ENCODE measurements around the gene THOP1. TPM values are rescaled to one million over a fixed set of nuclear protein-coding genes. Genes with fewer than 3 reads are reported as not detected.

The THOP1 gene
- 77.7 to 111 TPM (median 105 TPM) in 5 replicates for total RNA-seq (2022; extraction: Qiagen RNA extraction)

GRCh38 chr19:2785244-2785997 is at the start of gene THOP1:
Gene THOP1, plus strand, starts transcription at chr19:2785503. Its CDS starts 160 bp downstream, at chr19:2785663.

GRCh38 chr19:2739602-2740313 is 45.5 kb upstream of the THOP1 start, which contains the start of gene SLC39A3:
Gene SLC39A3, minus strand, starts transcription at chr19:2740017. Its CDS starts 2,760 bp downstream, at chr19:2737257.

GRCh38 chr19:2782936-2783780 is 2.1 kb upstream of the THOP1 start, which contains the start of gene SGTA:
Gene SGTA, minus strand, starts transcription at chr19:2783273. Its CDS starts 14,205 bp downstream, at chr19:2769068.

GRCh38 chr19:2819540-2820111 is 34.3 kb downstream of the THOP1 start, which contains the start of gene ZNF554:
Gene ZNF554, plus strand, starts transcription at chr19:2819868. Its CDS starts 204 bp downstream, at chr19:2820072.

GRCh38 chr19:2840794-2841791 is 55.8 kb downstream of the THOP1 start, which contains the start of gene ZNF555:
Gene ZNF555, plus strand, starts transcription at chr19:2841475. Its CDS starts 98 bp downstream, at chr19:2841573.

Other genes starting within 250 kb of the THOP1 start
- 0.03 to 0.07 TPM (median 0.04 TPM) in 5 replicates for gene GNG7, start 82.8 kb upstream of the THOP1 start, total RNA-seq (2022; extraction: Qiagen RNA extraction)
- 3.1 to 4.8 TPM (median 4.2 TPM) in 5 replicates for gene DIRAS1, start 64.1 kb upstream of the THOP1 start, total RNA-seq (2022; extraction: Qiagen RNA extraction)
- 20.6 to 31.3 TPM (median 30.1 TPM) in 5 replicates for gene SLC39A3, start 45.5 kb upstream of the THOP1 start, total RNA-seq (2022; extraction: Qiagen RNA extraction)
- gene SGTA, start 2.2 kb upstream of the THOP1 start, total RNA-seq (2022; extraction: Qiagen RNA extraction) = 60.2 to 85.6 TPM (median 74.6 TPM) in 5 replicates
- gene ZNF554, start 34.4 kb downstream of the THOP1 start, total RNA-seq (2022; extraction: Qiagen RNA extraction) = 0.59 to 1.4 TPM (median 1.2 TPM) in 5 replicates
- 1.1 to 3.1 TPM (median 2.3 TPM) in 5 replicates for gene ZNF555, start 56.0 kb downstream of the THOP1 start, total RNA-seq (2022; extraction: Qiagen RNA extraction)
- gene ZNF556, start 81.8 kb downstream of the THOP1 start, total RNA-seq (2022; extraction: Qiagen RNA extraction) = 0.01 to 0.14 TPM (median 0.02 TPM) in 3 of 5 replicates, not detected in the others
- 1.7 to 2.7 TPM (median 2.0 TPM) in 5 replicates for gene ZNF57, start 115.4 kb downstream of the THOP1 start, total RNA-seq (2022; extraction: Qiagen RNA extraction)
- gene ZNF77, start 159.5 kb downstream of the THOP1 start, total RNA-seq (2022; extraction: Qiagen RNA extraction) = 1.4 to 2.1 TPM (median 1.7 TPM) in 5 replicates
- gene TLE6, start 192.1 kb downstream of the THOP1 start, total RNA-seq (2022; extraction: Qiagen RNA extraction) = 3.4 to 6.1 TPM (median 5.6 TPM) in 5 replicates
- gene TLE2, start 243.8 kb downstream of the THOP1 start, total RNA-seq (2022; extraction: Qiagen RNA extraction) = 2.1 to 3.2 TPM (median 2.7 TPM) in 5 replicates

Measured in A549 treated with CORT108297 at 1 μM for 4 hours (cell line).